ENCODE results near the gene XKR8.
"Not testable (repeated sequence)": the region's sequence is repeated elsewhere in the genome, so short reads cannot be mapped to it uniquely, and the experiment has no call there.

The XKR8 gene

GRCh38 chr1:27981145-27981544 lies 21.4 kb downstream of the XKR8 start:
- DNase-seq (ENCODE audit: extremely low spot score) = no peak
- TF ChIP-seq NFRKB (IDR thresholded peaks at IDR 0.05) = no peak
- TF ChIP-seq FOXM1 (IDR thresholded peaks at IDR 0.05; ENCODE audit: borderline replicate concordance) = no peak
- TF ChIP-seq SP1 (IDR thresholded peaks at IDR 0.05) = no peak
- TF ChIP-seq ELF4 (IDR thresholded peaks at IDR 0.05) = no peak
- TF ChIP-seq TARDBP (IDR thresholded peaks at IDR 0.05) = no peak
- no peak for TF ChIP-seq PKNOX1 (IDR thresholded peaks at IDR 0.05)
- TF ChIP-seq L3MBTL2 (conservative IDR thresholded peaks at IDR 0.05) = no peak
- TF ChIP-seq FOXA1 (IDR thresholded peaks at IDR 0.05) = no peak
- no peak for TF ChIP-seq SUZ12 (IDR thresholded peaks at IDR 0.05)
- TF ChIP-seq ZNF384 (IDR thresholded peaks at IDR 0.05) = no peak
- TF ChIP-seq ARNT (IDR thresholded peaks at IDR 0.05) = no peak
- TF ChIP-seq BHLHE40 (IDR thresholded peaks at IDR 0.05; ENCODE audit: borderline replicate concordance) = no peak
- no peak for TF ChIP-seq HDGF (IDR thresholded peaks at IDR 0.05; ENCODE audit: borderline replicate concordance)
- no peak for TF ChIP-seq FOXK2 (IDR thresholded peaks at IDR 0.05)
- CTCF ChIA-PET = no interaction called here
- POLR2A ChIA-PET = interaction anchor here (1.6 kb wide), 1 partner anchor 107 kb away, joined by 4 read pairs; the partner anchor contains the start of gene EYA3

GRCh38 chr1:27990920-27991537 lies 31.3 kb downstream of the XKR8 start:
- ChIA-PET POLR2A (no interaction called here), CTCF (interaction anchor here (0.6 kb wide), 1 partner anchor 1252 kb away, joined by 3 read pairs; no protein-coding TSS in a partner anchor)
- TF ChIP-seq BHLHE40 (IDR thresholded peaks at IDR 0.05; ENCODE audit: borderline replicate concordance) (no peak), FOXK2 (IDR thresholded peaks at IDR 0.05) (no peak), CTBP1 (IDR thresholded peaks at IDR 0.05; ENCODE audit: borderline replicate concordance) (no peak), ARNT (IDR thresholded peaks at IDR 0.05) (no peak), SUZ12 (IDR thresholded peaks at IDR 0.05) (no peak), L3MBTL2 (conservative IDR thresholded peaks at IDR 0.05) (no peak), NFRKB (IDR thresholded peaks at IDR 0.05) (no peak), TARDBP (IDR thresholded peaks at IDR 0.05) (no peak), PKNOX1 (IDR thresholded peaks at IDR 0.05) (no peak), ZNF384 (IDR thresholded peaks at IDR 0.05) (no peak), FOXM1 (IDR thresholded peaks at IDR 0.05; ENCODE audit: borderline replicate concordance) (no peak), SP1 (IDR thresholded peaks at IDR 0.05) (no peak), LEF1 (IDR thresholded peaks at IDR 0.05; ENCODE audit: borderline replicate concordance) (no peak), FOXA1 (IDR thresholded peaks at IDR 0.05) (no peak)
- DNase-seq (ENCODE audit: extremely low spot score) = no peak

GRCh38 chr1:27992276-27992675 lies 32.5 kb downstream of the XKR8 start:
- TF ChIP-seq NFRKB (IDR thresholded peaks at IDR 0.05) (no peak), L3MBTL2 (conservative IDR thresholded peaks at IDR 0.05) (no peak), PKNOX1 (IDR thresholded peaks at IDR 0.05) (no peak), ELF4 (IDR thresholded peaks at IDR 0.05) (no peak)
- DNase-seq (ENCODE audit: extremely low spot score) = no peak
- ChIA-PET CTCF (interaction anchor here (0.7 kb wide), 1 partner anchor 16 kb away, joined by 3 read pairs; no protein-coding TSS in a partner anchor), POLR2A (no interaction called here)

GRCh38 chr1:27993241-27993640 lies 33.5 kb downstream of the XKR8 start:
- ChIA-PET CTCF (interaction anchor here (0.7 kb wide), 1 partner anchor 117 kb away, joined by 3 read pairs; no protein-coding TSS in a partner anchor), POLR2A (no interaction called here)

GRCh38 chr1:27994060-27994459 lies 34.3 kb downstream of the XKR8 start:
- TF ChIP-seq NFRKB (IDR thresholded peaks at IDR 0.05) (no peak), ZNF384 (IDR thresholded peaks at IDR 0.05) (no peak), LEF1 (IDR thresholded peaks at IDR 0.05; ENCODE audit: borderline replicate concordance) (no peak), SP1 (IDR thresholded peaks at IDR 0.05) (no peak), SUZ12 (IDR thresholded peaks at IDR 0.05) (no peak), ARNT (IDR thresholded peaks at IDR 0.05) (no peak), HDGF (IDR thresholded peaks at IDR 0.05; ENCODE audit: borderline replicate concordance) (no peak), FOXA1 (IDR thresholded peaks at IDR 0.05) (no peak), FOXK2 (IDR thresholded peaks at IDR 0.05) (no peak), CTBP1 (IDR thresholded peaks at IDR 0.05; ENCODE audit: borderline replicate concordance) (no peak), PKNOX1 (IDR thresholded peaks at IDR 0.05) (no peak), FOXM1 (IDR thresholded peaks at IDR 0.05; ENCODE audit: borderline replicate concordance) (no peak), L3MBTL2 (conservative IDR thresholded peaks at IDR 0.05) (no peak), ELF4 (IDR thresholded peaks at IDR 0.05) (no peak), TARDBP (IDR thresholded peaks at IDR 0.05) (no peak), BHLHE40 (IDR thresholded peaks at IDR 0.05; ENCODE audit: borderline replicate concordance) (no peak)
- DNase-seq (ENCODE audit: extremely low spot score) = no peak
- POLR2A ChIA-PET = interaction anchor here (1.4 kb wide), 1 partner anchor 16 kb away, joined by 3 read pairs; no protein-coding TSS in a partner anchor
- CTCF ChIA-PET = no interaction called here

More at GRCh38 chr1:27993241-27993640, 33.5 kb downstream of the XKR8 start:
- no peak for DNase-seq (ENCODE audit: extremely low spot score)
- TF ChIP-seq ARNT (IDR thresholded peaks at IDR 0.05) (no peak), NFRKB (IDR thresholded peaks at IDR 0.05) (no peak), SP1 (IDR thresholded peaks at IDR 0.05) (no peak), BHLHE40 (IDR thresholded peaks at IDR 0.05; ENCODE audit: borderline replicate concordance) (no peak), PKNOX1 (IDR thresholded peaks at IDR 0.05) (no peak), FOXM1 (IDR thresholded peaks at IDR 0.05; ENCODE audit: borderline replicate concordance) (no peak), CTBP1 (IDR thresholded peaks at IDR 0.05; ENCODE audit: borderline replicate concordance) (no peak), FOXK2 (IDR thresholded peaks at IDR 0.05) (no peak), FOXA1 (IDR thresholded peaks at IDR 0.05) (no peak), ZNF384 (IDR thresholded peaks at IDR 0.05) (no peak), TARDBP (IDR thresholded peaks at IDR 0.05) (no peak), HDGF (IDR thresholded peaks at IDR 0.05; ENCODE audit: borderline replicate concordance) (no peak), L3MBTL2 (conservative IDR thresholded peaks at IDR 0.05) (no peak), SUZ12 (IDR thresholded peaks at IDR 0.05) (no peak), LEF1 (IDR thresholded peaks at IDR 0.05; ENCODE audit: borderline replicate concordance) (no peak), ELF4 (IDR thresholded peaks at IDR 0.05) (no peak)

- CTCF ChIA-PET; DNase-seq (ENCODE audit: extremely low spot score): not testable (repeated sequence)
Measured at GRCh38 chr1:27994526-27994925, 34.8 kb downstream of the XKR8 start.

More at GRCh38 chr1:27994526-27994925, 34.8 kb downstream of the XKR8 start:
- POLR2A ChIA-PET = interaction anchor here (1.4 kb wide), 1 partner anchor 17 kb away, joined by 3 read pairs; no protein-coding TSS in a partner anchor

Measured in HEK293T (cell line).